ENCODE results near the gene SHROOM4.

- TF ChIP-seq POLR2A (IDR thresholded peaks at IDR 0.05; ENCODE audit: extremely low read depth, insufficient read length) (no peak), CTCF (IDR thresholded peaks at IDR 0.05; ENCODE audit: low read depth, low read length) (no peak), MAX (IDR thresholded peaks at IDR 0.05; ENCODE audit: low read depth, low read length) (no peak), MYC (IDR thresholded peaks at IDR 0.05; ENCODE audit: low read depth, low read length) (no peak)
Measured at GRCh38 chrX:50723006-50723405, 91.0 kb downstream of the SHROOM4 start.
